GM13977 (cell line): ENCODE data around the gene RPA4.
"Not testable (repeated sequence)": the region's sequence is repeated elsewhere in the genome, so short reads cannot be mapped to it uniquely, and the experiment has no call there.

ENCODE experiments used
- DNase-seq: peaks from one replicate; pipeline ENCODE4 v3.0.0; 2012; ENCODE audit warnings: low spot score
- CTCF ChIP-seq: IDR thresholded peaks from 2 replicates; pipeline ENCODE4 v1.5.1; 2012; ENCODE audit warnings: mild to moderate bottlenecking, control low read depth; ENCODE audit not compliant: insufficient read depth; ENCODE audit errors: extremely low read depth, missing control alignments
- in situ Hi-C: fragments of 300-500 bp; cut with MboI; formaldehyde crosslinking; loops from one replicate; pipeline ENCODE4 v1.12.0; 2022; ENCODE audit warnings: low sequenced_read_pairs, low pct_unique_long_range_greater_than_20kb, mixed read lengths, inconsistent platforms; ENCODE audit not compliant: unreplicated experiment

RPA4 gene

GRCh38 chrX:96883608-96884007 lies at the start of gene RPA4:
RPA4 (plus strand) TSS chrX:96883908; CDS start chrX:96884311, 403 bp downstream.
- DNase-seq, result no peak
- in situ Hi-C loops, result no loop called here
- no peak for TF ChIP-seq CTCF

- no peak for TF ChIP-seq CTCF
- in situ Hi-C loops, result no loop called here
- DNase-seq, result no peak
These were observed 49.6 kb upstream of the RPA4 start for GRCh38 chrX:96834137-96834536.

GRCh38 chrX:96835660-96836289 lies 47.9 kb upstream of the RPA4 start:
- no peak for DNase-seq
- TF ChIP-seq CTCF, result no peak
- in situ Hi-C loops, result no loop called here

- no peak for TF ChIP-seq CTCF
- in situ Hi-C loops, result no loop called here
- DNase-seq, result no peak
These were observed 45.9 kb upstream of the RPA4 start for GRCh38 chrX:96837808-96838207.

- TF ChIP-seq CTCF, result no peak
These were observed 45.2 kb upstream of the RPA4 start for GRCh38 chrX:96838537-96838936.

GRCh38 chrX:96841325-96841724 lies 42.4 kb upstream of the RPA4 start:
- no peak for TF ChIP-seq CTCF
- no peak for DNase-seq
- in situ Hi-C loops, result no loop called here

More at GRCh38 chrX:96838537-96838936, 45.2 kb upstream of the RPA4 start:
- in situ Hi-C loops, result no loop called here
- no peak for DNase-seq

GRCh38 chrX:96841866-96842265 lies 41.8 kb upstream of the RPA4 start:
- in situ Hi-C loops, DNase-seq: not testable (repeated sequence)
